Activated naive CD8-positive, alpha-beta T cell treated with anti-CD3 and anti-CD28 coated beads, Interleukin-2, amount 10 ng/mL, durations not matched to agents 7 days and 5 days (primary cell): Measurements from ENCODE around the gene SOWAHB. TPM values are rescaled to one million over a fixed set of nuclear protein-coding genes. Genes with fewer than 3 reads are reported as not detected.
"Not testable (repeated sequence)": the region's sequence is repeated elsewhere in the genome, so short reads cannot be mapped to it uniquely, and the experiment has no call there.

Experiments used
- ATAC-seq: fragments of 150-1000 bp; cut with Tn5 transposase; one replicate; pipeline ENCODE4 v1.10.0; 2021; ENCODE audit warnings: low read depth, moderate library complexity
- POLR2A ChIA-PET: fragments of 350-600 bp; sonication (Branson Sonifier 250); formaldehyde crosslinking; loops from one replicate; lab custom pipeline; 2021; ENCODE audit warnings: antibody characterized with exemption; lab: Charles Lee
- DNase-seq: peaks from one replicate; pipeline ENCODE4 v3.0.0; 2021
- H3K27ac Mint-ChIP-seq: one replicate; pipeline ENCODE4 v1.8.0; 2022; ENCODE audit warnings: mild to moderate bottlenecking, mixed read lengths
- H3K27me3 Mint-ChIP-seq: one replicate; pipeline ENCODE4 v1.8.0; 2022; ENCODE audit warnings: mild to moderate bottlenecking, moderate library complexity, mixed read lengths
- H3K36me3 Mint-ChIP-seq: one replicate; pipeline ENCODE4 v1.8.0; 2021; ENCODE audit warnings: mild to moderate bottlenecking, mixed read lengths
- H3K4me1 Mint-ChIP-seq: one replicate; pipeline ENCODE4 v1.8.0; 2021; ENCODE audit warnings: mixed read lengths
- H3K4me3 Mint-ChIP-seq: one replicate; pipeline ENCODE4 v1.8.0; 2022; ENCODE audit warnings: mild to moderate bottlenecking, moderate library complexity, mixed read lengths
- H3K9me3 Mint-ChIP-seq: one replicate; pipeline ENCODE4 v1.8.0; 2021; ENCODE audit warnings: mixed read lengths
- total RNA-seq, 2 experiments: library from RNA; stranded (reverse); gene quantifications; one replicate each; pipeline ENCODE4 v1.2.3, GENCODE V29; 2021

Gene SOWAHB
- total RNA-seq, 2 experiments from 2014 or later: 0.09 TPM; not detected in 1

DNA sequence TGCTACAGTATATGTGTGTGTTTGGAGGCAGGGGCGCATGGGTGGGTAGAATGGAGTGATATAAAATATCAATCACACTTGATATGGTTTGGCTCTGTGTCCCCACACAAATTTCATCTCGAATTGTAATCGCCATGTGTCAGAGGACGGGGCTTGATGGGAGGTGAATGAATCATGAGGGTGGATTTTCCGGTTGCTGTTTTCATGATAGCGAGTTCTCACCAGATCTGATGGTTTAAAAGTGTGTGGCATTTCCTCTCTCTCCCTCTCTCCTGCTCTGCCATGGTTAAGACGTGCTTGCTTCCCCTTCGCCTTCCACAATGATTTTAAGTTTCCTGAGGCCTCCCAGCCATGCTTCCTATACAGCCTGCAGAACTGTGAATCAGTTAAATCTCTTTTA lies 14.8 kb downstream of the SOWAHB start:
- no peak for DNase-seq
- no peaks in the 10 kb centered on the region for H3K36me3 Mint-ChIP-seq
- H3K27ac Mint-ChIP-seq: no peak overlapping the region
- H3K27me3 Mint-ChIP-seq: peaks cover 12% of the 10 kb centered on the region
- ATAC-seq: no peak
- H3K9me3 Mint-ChIP-seq: no peaks in the 10 kb centered on the region
- H3K4me1 Mint-ChIP-seq: no peaks in the 10 kb centered on the region
- no peak overlapping the region for H3K4me3 Mint-ChIP-seq
- POLR2A ChIA-PET: no interaction called here

- Mint-ChIP-seq H3K27ac (no peak overlapping the region), H3K27me3 (peaks cover 12% of the 10 kb centered on the region), H3K36me3 (no peaks in the 10 kb centered on the region), H3K4me1 (no peaks in the 10 kb centered on the region), H3K9me3 (peaks cover 2% of the 10 kb centered on the region), H3K4me3 (no peak overlapping the region)
- ATAC-seq (no peak), DNase-seq (no peak)
- POLR2A ChIA-PET: no interaction called here
Observed at GRCh38 chr4:76882630-76883029, 15.3 kb downstream of the SOWAHB start.

GRCh38 chr4:76881375-76881774 lies 16.6 kb downstream of the SOWAHB start:
- no peak for DNase-seq
- H3K4me3 Mint-ChIP-seq: no peak overlapping the region
- peaks cover 15% of the 10 kb centered on the region for H3K27me3 Mint-ChIP-seq

DNA sequence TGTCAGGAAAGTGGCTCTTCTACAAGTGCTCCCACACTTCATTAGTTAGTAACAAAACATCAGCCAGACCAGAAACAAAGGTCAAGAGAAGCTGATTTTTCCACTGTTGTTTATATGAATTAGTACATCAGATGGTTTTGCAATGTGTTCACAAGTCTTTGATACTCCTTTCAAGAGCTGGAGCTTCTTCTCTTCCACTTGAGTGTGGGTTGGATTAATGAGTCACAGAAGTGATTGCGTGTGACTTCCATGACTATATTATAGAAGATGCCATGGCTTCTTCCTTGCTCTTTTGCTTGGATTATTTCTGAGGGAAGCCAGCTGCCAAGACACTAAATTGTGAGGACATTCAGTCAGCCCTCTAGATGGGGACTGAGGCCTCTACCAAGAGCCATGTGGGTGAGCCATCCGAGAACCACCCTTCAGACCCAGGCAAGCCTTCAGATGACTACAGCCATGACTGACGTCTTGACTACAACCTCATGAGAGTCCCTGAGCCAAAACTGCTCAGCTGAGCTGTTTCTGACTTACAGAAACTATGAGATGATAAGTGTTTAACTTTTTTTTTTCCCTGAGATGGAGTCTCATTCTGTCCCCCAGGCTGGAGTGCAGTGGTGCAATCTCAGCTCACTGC lies 18.1 kb downstream of the SOWAHB start:
- DNase-seq (no peak), ATAC-seq (no peak)
- Mint-ChIP-seq H3K27me3 (peaks cover 15% of the 10 kb centered on the region), H3K27ac (no peak overlapping the region), H3K9me3 (peaks cover 2% of the 10 kb centered on the region), H3K4me3 (no peak overlapping the region), H3K4me1 (no peaks in the 10 kb centered on the region), H3K36me3 (no peaks in the 10 kb centered on the region)
- POLR2A ChIA-PET: interaction anchor here (0.6 kb wide), 1 partner anchor 11 kb away, joined by 3 read pairs; no protein-coding TSS in a partner anchor

More at GRCh38 chr4:76881375-76881774, 16.6 kb downstream of the SOWAHB start:
- H3K27ac Mint-ChIP-seq: no peak overlapping the region
- ATAC-seq: no peak
- peaks cover 2% of the 10 kb centered on the region for H3K9me3 Mint-ChIP-seq
- H3K4me1 Mint-ChIP-seq: no peaks in the 10 kb centered on the region
- H3K36me3 Mint-ChIP-seq: no peaks in the 10 kb centered on the region
- POLR2A ChIA-PET: no interaction called here

DNA sequence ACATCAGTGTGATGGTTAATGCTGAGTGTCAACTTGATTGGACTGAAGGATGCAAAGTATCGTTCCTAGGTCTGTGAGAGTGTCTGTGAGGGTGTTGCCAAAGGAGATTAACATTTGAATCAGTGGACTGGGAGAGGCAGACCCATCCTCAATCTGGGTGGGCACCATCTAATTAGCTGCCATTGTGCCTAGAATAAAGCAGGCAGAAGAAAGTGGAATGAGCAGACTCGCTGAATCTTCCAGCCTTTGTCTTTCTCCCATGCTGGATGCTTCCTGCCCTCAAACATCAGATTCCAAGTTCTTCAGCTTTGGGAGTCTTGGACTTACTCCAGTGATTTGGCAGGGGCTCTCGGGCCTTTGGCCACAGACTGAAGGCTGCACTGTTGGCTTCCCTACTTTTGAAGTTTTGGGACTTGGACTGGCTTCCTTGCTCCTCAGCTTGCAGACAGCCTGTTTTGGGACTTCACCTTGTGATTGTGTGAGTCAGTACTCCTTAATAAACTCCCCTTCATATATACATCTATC lies 19.2 kb downstream of the SOWAHB start:
- H3K4me1 Mint-ChIP-seq, ATAC-seq, H3K4me3 Mint-ChIP-seq, H3K27ac Mint-ChIP-seq, H3K36me3 Mint-ChIP-seq, DNase-seq, POLR2A ChIA-PET, H3K9me3 Mint-ChIP-seq: not testable (repeated sequence)
- peaks cover 13% of the 10 kb centered on the region for H3K27me3 Mint-ChIP-seq

GRCh38 chr4:76874176-76874575 lies 23.8 kb downstream of the SOWAHB start:
- ATAC-seq: no peak
- peaks cover 6% of the 10 kb centered on the region for H3K27me3 Mint-ChIP-seq
- H3K36me3 Mint-ChIP-seq: no peaks in the 10 kb centered on the region
- DNase-seq: no peak
- no peaks in the 10 kb centered on the region for H3K4me1 Mint-ChIP-seq
- POLR2A ChIA-PET: no interaction called here
- peaks cover 2% of the 10 kb centered on the region for H3K9me3 Mint-ChIP-seq
- no peak overlapping the region for H3K4me3 Mint-ChIP-seq
- no peak overlapping the region for H3K27ac Mint-ChIP-seq

- peaks cover 6% of the 10 kb centered on the region for H3K27me3 Mint-ChIP-seq
- peaks cover 2% of the 10 kb centered on the region for H3K36me3 Mint-ChIP-seq
- POLR2A ChIA-PET: no interaction called here
- H3K4me1 Mint-ChIP-seq: no peaks in the 10 kb centered on the region
- DNase-seq (no peak), ATAC-seq (no peak)
- H3K9me3 Mint-ChIP-seq: peaks cover 6% of the 10 kb centered on the region
- no peak overlapping the region for H3K4me3 Mint-ChIP-seq
- H3K27ac Mint-ChIP-seq: no peak overlapping the region
Observed at GRCh38 chr4:76873495-76873894, 24.4 kb downstream of the SOWAHB start.

GRCh38 chr4:76872556-76872955 lies 25.4 kb downstream of the SOWAHB start:
- no peak for DNase-seq
- no peak for ATAC-seq
- Mint-ChIP-seq H3K27me3 (peaks cover 6% of the 10 kb centered on the region), H3K9me3 (peaks cover 3% of the 10 kb centered on the region), H3K27ac (no peak overlapping the region), H3K4me3 (no peak overlapping the region), H3K36me3 (peaks cover 2% of the 10 kb centered on the region), H3K4me1 (peaks cover 2% of the 10 kb centered on the region)
- POLR2A ChIA-PET: no interaction called here

DNA sequence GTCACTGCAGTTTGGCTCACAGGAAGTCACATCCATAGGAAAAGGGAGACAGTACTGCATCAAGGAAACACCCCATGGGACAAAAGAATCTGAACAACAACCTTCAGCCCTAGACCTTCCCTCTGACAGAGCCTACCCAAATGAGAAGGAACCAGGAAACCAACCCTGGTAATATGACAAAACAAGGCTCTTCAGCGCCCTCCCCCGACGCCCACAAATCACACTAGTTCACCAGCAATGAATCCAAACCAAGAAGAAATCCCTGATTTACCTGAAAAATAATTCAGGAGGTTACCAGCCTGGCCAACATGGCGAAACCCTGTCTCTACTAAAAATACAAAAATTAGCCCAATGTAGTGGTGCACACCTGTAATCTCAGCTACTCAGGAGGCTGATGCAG lies 29.2 kb downstream of the SOWAHB start:
- POLR2A ChIA-PET, H3K4me1 Mint-ChIP-seq, H3K27ac Mint-ChIP-seq, ATAC-seq, H3K4me3 Mint-ChIP-seq, H3K36me3 Mint-ChIP-seq, H3K27me3 Mint-ChIP-seq, DNase-seq, H3K9me3 Mint-ChIP-seq: not testable (repeated sequence)

GRCh38 chr4:76867880-76868655 lies 29.9 kb downstream of the SOWAHB start:
- Mint-ChIP-seq H3K27me3 (no peaks in the 10 kb centered on the region), H3K27ac (no peak overlapping the region), H3K4me3 (no peak overlapping the region), H3K36me3 (peaks cover 2% of the 10 kb centered on the region), H3K4me1 (peaks cover 4% of the 10 kb centered on the region), H3K9me3 (peaks cover 3% of the 10 kb centered on the region)
- ATAC-seq: no peak
- POLR2A ChIA-PET: no interaction called here
- DNase-seq: no peak

DNA sequence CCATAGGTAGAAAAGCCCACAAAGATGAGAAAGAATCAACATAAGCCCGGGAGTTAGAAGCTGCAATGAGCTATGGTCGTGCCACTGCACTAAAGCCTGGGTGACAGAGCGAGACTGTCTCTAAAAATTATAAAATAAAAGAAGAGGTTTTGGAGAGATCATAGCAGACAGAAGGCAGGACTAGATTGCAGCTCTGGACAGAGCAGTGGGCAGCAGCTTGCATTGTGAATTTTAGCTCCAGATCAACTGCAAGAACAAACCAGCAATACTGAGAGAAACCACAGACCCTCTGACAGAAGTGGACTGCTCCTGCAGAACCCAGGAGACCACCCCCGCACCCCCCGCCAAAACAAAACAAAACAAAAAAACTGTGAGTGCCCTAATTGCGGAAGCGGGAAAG lies 30.6 kb downstream of the SOWAHB start:
- H3K36me3 Mint-ChIP-seq: peaks cover 2% of the 10 kb centered on the region
- DNase-seq (no peak), ATAC-seq (no peak)
- no peak overlapping the region for H3K4me3 Mint-ChIP-seq
- H3K9me3 Mint-ChIP-seq: peaks cover 3% of the 10 kb centered on the region
- POLR2A ChIA-PET: no interaction called here
- H3K4me1 Mint-ChIP-seq: peaks cover 4% of the 10 kb centered on the region
- no peak overlapping the region for H3K27ac Mint-ChIP-seq
- H3K27me3 Mint-ChIP-seq: no peaks in the 10 kb centered on the region

DNA sequence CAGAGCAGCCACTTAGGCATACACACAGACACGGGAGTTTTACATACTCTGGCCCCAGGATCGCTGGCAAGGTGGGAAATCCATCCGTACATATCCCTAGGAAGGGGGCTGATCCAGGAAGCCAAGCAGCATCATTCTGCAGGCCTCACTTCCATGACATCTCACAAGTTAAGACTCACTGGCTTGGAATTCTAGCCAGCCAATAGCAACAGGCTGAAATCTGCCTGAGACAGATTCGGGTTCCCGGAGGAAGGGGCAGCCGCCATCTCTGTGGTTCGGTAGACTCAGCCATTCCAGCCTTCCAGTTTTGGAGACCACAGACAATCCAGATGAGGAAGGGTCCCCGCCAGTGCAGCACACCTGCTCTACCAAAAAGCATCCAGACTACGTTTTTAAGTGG lies 31.3 kb downstream of the SOWAHB start:
- Mint-ChIP-seq H3K27me3 (no peaks in the 10 kb centered on the region), H3K27ac (no peak overlapping the region), H3K4me3 (no peak overlapping the region), H3K9me3 (peaks cover 3% of the 10 kb centered on the region), H3K4me1 (peaks cover 4% of the 10 kb centered on the region), H3K36me3 (peaks cover 2% of the 10 kb centered on the region)
- ATAC-seq (no peak), DNase-seq (no peak)
- POLR2A ChIA-PET: no interaction called here

DNA sequence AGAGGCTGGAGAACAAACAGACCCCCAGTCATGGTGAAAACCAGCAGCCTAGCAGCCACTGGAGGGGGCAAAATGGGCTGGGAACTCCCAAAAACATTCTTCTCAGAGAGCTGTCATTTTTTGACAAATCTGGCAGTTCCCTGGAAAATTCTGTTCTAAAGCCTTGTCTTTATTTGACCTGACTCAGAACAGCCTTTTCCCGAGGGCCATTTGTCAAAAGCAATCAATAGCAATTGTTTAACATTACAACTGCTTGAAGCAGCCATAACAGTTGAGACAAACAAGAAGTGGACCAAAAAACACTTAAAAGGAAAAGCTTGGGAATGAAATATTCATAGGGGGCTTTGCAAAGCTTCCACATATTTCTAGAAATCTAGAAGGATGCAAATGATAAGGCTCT lies 39.6 kb downstream of the SOWAHB start:
- H3K27me3 Mint-ChIP-seq: peaks cover 11% of the 10 kb centered on the region
- no peaks in the 10 kb centered on the region for H3K9me3 Mint-ChIP-seq
- POLR2A ChIA-PET: no interaction called here
- no peak for DNase-seq
- H3K4me3 Mint-ChIP-seq: no peak overlapping the region
- ATAC-seq: no peak
- no peaks in the 10 kb centered on the region for H3K4me1 Mint-ChIP-seq
- no peaks in the 10 kb centered on the region for H3K36me3 Mint-ChIP-seq
- H3K27ac Mint-ChIP-seq: no peak overlapping the region

DNA sequence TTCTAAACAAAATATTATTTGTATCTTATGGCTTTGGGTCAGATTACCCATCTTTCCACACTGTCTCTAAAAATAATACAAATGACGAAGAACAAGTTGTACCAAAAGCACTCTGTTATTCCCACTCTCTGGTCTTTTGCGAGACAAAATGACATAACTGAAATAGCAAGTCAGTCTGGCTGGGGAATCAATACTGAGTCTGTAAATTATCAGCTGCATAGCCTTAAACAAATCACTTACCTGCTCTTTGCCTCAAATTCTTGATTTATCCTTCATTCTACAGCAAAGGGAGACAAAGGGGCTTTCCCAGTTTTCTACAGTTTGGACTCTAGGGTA lies 40.9 kb downstream of the SOWAHB start:
- H3K27me3 Mint-ChIP-seq: peaks cover 12% of the 10 kb centered on the region
- POLR2A ChIA-PET: no interaction called here
- no peak overlapping the region for H3K27ac Mint-ChIP-seq
- DNase-seq: no peak
- no peaks in the 10 kb centered on the region for H3K36me3 Mint-ChIP-seq
- H3K4me3 Mint-ChIP-seq: no peak overlapping the region
- ATAC-seq: no peak
- H3K4me1 Mint-ChIP-seq: no peaks in the 10 kb centered on the region
- no peaks in the 10 kb centered on the region for H3K9me3 Mint-ChIP-seq
